IPS-15b (cell line): Measurements from ENCODE around the gene MYH3.
A peak's percentile ranks its signal among the peaks of the same experiment; 100 is the strongest.
"Not testable (repeated sequence)": the region's sequence is repeated elsewhere in the genome, so short reads cannot be mapped to it uniquely, and the experiment has no call there.

Experiments used
- H3K27me3 ChIP-seq: one replicate; pipeline ENCODE4 v1.6.1; 2013; ENCODE audit warnings: low read length; ENCODE audit not compliant: control insufficient read depth, insufficient read depth
- H3K36me3 ChIP-seq: one replicate; pipeline ENCODE4 v1.6.1; 2013; ENCODE audit warnings: low read length; ENCODE audit not compliant: control insufficient read depth, insufficient read depth
- H3K4me1 ChIP-seq: one replicate; pipeline ENCODE4 v1.6.1; 2013; ENCODE audit warnings: mild to moderate bottlenecking, low read length; ENCODE audit not compliant: control insufficient read depth, insufficient read depth
- H3K4me3 ChIP-seq: one replicate; pipeline ENCODE4 v1.5.1; 2013; ENCODE audit warnings: low read depth, low read length
- H3K9ac ChIP-seq: one replicate; pipeline ENCODE4 v1.6.1; 2013; ENCODE audit warnings: low read depth, mild to moderate bottlenecking, low read length
- H3K9me3 ChIP-seq: one replicate; pipeline ENCODE4 v1.6.1; 2013; ENCODE audit warnings: mild to moderate bottlenecking, low read length; ENCODE audit not compliant: control insufficient read depth, insufficient read depth

MYH3 gene

DNA sequence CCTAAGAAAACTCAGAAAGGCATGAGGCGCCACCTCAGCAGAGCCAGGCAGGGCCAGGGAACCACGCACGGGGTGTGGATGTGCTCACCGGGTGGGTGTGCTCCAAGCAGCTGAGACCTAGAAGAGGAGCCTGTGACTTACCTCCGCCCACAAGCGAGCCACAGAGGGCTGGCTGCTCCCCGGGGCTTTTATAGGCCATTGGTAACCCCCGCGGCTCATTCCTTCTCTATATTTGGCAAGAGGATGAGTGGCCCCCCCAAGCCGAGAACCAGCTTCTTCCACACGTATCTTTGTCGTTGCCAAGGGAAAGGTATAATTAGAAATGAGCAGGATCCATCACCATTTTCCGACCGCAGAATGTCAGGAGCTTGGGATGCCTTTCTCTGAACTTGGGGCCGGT lies at the start of gene MYH3:
TSS of gene MYH3 (minus strand) at position 162 of the 400 bp plus-strand sequence. CDS start 2,245 bp downstream, outside the sequence.
- H3K9ac ChIP-seq: no peak within 1 kb of the TSS
- no peak within 1 kb of the TSS for H3K4me3 ChIP-seq
- H3K36me3 ChIP-seq: no peaks in the 10 kb centered on the region
- H3K4me1 ChIP-seq: no peaks in the 10 kb centered on the region
- no peaks in the 10 kb centered on the region for H3K27me3 ChIP-seq
- H3K9me3 ChIP-seq: no peaks in the 10 kb centered on the region

DNA sequence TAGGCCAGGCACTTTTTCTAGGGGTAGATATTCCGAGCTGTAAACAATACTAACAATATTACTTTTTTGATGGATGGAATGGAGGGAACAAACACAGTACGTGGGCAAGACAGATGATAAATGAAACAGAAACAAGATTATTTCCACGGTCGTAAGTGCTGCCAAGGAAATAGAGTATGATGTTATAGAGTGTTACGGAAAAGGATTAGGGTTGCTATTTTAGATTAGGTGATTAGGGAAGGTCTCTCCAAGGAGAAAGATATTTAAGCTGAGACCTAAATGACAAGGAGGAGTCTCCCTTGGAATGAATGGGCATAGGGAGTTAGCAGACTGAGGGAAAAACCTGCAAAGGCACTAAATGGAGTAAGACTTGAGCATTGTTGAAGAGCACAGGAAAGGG lies 48.6 kb upstream of the MYH3 start:
- Histone ChIP-seq H3K36me3 (peaks cover 2% of the 10 kb centered on the region), H3K27me3 (no peaks in the 10 kb centered on the region)

DNA sequence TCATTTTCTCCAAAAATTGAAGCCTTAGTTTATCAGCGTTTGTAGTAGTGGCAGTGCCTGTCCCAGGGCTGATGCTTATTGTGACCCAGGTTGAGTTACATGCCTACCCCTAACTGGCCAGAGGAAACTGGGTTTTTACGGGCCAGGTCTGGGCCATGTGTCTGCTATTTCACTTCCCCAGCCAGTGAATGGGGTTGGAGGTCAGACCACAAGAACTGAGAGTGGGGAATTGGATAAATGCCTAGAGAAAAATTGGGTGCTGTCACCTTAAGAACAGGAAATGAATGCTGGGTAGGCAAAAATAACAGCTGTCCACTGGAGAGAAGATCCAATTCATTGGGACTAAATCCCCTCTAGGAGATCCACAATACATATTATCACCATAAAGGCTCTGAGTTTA lies 45.5 kb upstream of the MYH3 start:
- Histone ChIP-seq H3K9ac (no peak overlapping the region), H3K27me3 (no peaks in the 10 kb centered on the region), H3K36me3 (peaks cover under 1% of the 10 kb centered on the region), H3K4me3 (no peak overlapping the region), H3K4me1 (peaks cover 3% of the 10 kb centered on the region), H3K9me3 (no peaks in the 10 kb centered on the region)

More for the DNA sequence above, 48.6 kb upstream of the MYH3 start:
- no peaks in the 10 kb centered on the region for H3K9me3 ChIP-seq
- H3K9ac ChIP-seq: no peak overlapping the region
- H3K4me3 ChIP-seq: no peak overlapping the region
- no peaks in the 10 kb centered on the region for H3K4me1 ChIP-seq

GRCh38 chr17:10699856-10700255 lies 42.7 kb upstream of the MYH3 start:
- Histone ChIP-seq H3K36me3 (no peaks in the 10 kb centered on the region), H3K27me3 (no peaks in the 10 kb centered on the region), H3K9ac (no peak overlapping the region), H3K4me3 (no peak overlapping the region), H3K9me3 (no peaks in the 10 kb centered on the region), H3K4me1 (peaks cover 6% of the 10 kb centered on the region)

GRCh38 chr17:10698096-10698818 lies 41.1 kb upstream of the MYH3 start:
- Histone ChIP-seq H3K36me3 (peaks cover under 1% of the 10 kb centered on the region), H3K4me3 (peak overlapping the region; percentile 93), H3K9ac (peak overlapping the region; percentile 85), H3K9me3 (no peaks in the 10 kb centered on the region), H3K4me1 (peaks cover 6% of the 10 kb centered on the region), H3K27me3 (no peaks in the 10 kb centered on the region)

GRCh38 chr17:10697092-10698081 lies 40.3 kb upstream of the MYH3 start, which contains the start of the genes ADPRM and SCO1:
Gene ADPRM (plus strand): TSS chr17:10697594. CDS start chr17:10704927, 7,333 bp downstream.
Gene SCO1 (minus strand): TSS chr17:10697533. CDS start chr17:10697507, 26 bp downstream.
- Histone ChIP-seq H3K4me1 (peaks cover 6% of the 10 kb centered on the region), H3K9ac (peak within 1 kb of the TSS; percentile 85), H3K27me3 (no peaks in the 10 kb centered on the region), H3K4me3 (peak within 1 kb of the TSS; percentile 93), H3K9me3 (no peaks in the 10 kb centered on the region), H3K36me3 (peaks cover 4% of the 10 kb centered on the region)

DNA sequence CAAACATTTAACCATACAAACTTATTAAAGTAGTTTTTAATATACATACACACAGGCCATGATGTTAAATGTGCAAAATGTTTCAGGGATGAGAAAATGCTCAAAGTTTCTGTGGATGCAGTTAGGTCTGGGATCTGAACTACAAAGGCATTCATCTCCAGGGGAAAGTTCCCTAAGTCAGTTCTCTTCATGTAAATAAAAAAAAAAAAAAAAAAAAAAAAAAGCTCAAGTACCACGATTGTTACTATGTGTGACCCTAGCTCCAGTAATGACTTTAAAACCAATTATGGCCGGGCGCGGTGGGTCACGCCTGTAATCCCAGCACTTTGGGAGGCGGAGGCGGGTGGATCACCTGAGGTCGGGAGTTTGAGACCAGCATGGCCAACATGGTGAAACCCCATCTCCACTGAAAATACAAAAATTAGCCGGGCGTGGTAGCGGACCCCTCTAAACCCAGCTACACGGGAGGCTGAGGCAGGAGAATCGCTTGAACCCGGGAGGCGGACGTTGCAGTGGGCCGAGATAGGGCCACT lies 38.8 kb upstream of the MYH3 start:
- H3K9me3 ChIP-seq, H3K27me3 ChIP-seq, H3K9ac ChIP-seq, H3K4me1 ChIP-seq: not testable (repeated sequence)
- Histone ChIP-seq H3K4me3 (peak overlapping the region; percentile 93), H3K36me3 (peaks cover 11% of the 10 kb centered on the region)

DNA sequence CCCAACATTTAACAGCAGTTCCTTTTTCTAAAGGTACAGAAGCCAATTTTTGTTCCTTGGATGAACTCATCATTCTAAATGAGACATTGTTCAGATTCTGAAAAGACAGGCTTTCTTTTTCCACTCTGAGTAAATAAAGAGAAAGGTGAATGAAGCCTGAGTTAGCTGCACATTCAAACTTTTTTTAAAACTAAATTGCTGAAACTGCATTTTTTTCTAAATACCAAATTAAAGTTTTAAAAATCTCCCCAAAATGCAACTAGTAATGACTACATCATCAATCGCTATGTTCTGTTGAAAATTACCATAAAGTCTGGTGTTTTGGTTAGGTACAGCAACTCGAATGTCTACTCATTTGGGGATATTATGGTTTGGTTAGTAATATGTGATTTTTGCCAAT lies 30.4 kb upstream of the MYH3 start:
- no peaks in the 10 kb centered on the region for H3K27me3 ChIP-seq
- H3K36me3 ChIP-seq: peaks cover 17% of the 10 kb centered on the region
- no peaks in the 10 kb centered on the region for H3K4me1 ChIP-seq
- no peak overlapping the region for H3K9ac ChIP-seq
- H3K9me3 ChIP-seq: no peaks in the 10 kb centered on the region
- H3K4me3 ChIP-seq: no peak overlapping the region

DNA sequence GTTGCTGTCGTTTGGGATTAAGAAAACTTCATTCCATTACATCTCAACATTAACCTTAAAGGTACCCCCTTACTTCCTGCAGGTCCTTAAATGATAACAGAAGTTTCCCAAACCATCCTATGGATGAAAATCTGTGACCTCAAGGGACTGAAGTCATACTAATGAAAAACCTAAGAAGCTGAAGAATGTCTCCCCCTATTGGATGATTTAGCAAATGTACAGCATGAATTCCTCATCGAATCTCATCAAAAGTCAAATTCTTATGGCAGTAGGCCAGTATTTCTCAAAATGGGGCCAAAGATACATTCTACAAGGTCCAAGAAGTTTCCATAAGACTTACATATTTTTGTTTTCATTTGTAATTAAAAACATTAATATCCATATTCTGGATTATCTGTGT lies 26.7 kb upstream of the MYH3 start:
- Histone ChIP-seq H3K4me1 (no peaks in the 10 kb centered on the region), H3K36me3 (peaks cover 25% of the 10 kb centered on the region), H3K4me3 (no peak overlapping the region), H3K9ac (no peak overlapping the region), H3K9me3 (no peaks in the 10 kb centered on the region), H3K27me3 (no peaks in the 10 kb centered on the region)

- H3K4me1 ChIP-seq: no peaks in the 10 kb centered on the region
- no peaks in the 10 kb centered on the region for H3K9me3 ChIP-seq
- H3K4me3 ChIP-seq: no peak overlapping the region
- peaks cover 25% of the 10 kb centered on the region for H3K36me3 ChIP-seq
- no peaks in the 10 kb centered on the region for H3K27me3 ChIP-seq
- no peak overlapping the region for H3K9ac ChIP-seq
Observed at GRCh38 chr17:10681866-10682446, 24.8 kb upstream of the MYH3 start.

GRCh38 chr17:10674704-10675103 lies 17.6 kb upstream of the MYH3 start:
- Histone ChIP-seq H3K4me3 (no peak overlapping the region), H3K36me3 (peaks cover 12% of the 10 kb centered on the region), H3K9ac (no peak overlapping the region), H3K4me1 (no peaks in the 10 kb centered on the region), H3K27me3 (no peaks in the 10 kb centered on the region), H3K9me3 (no peaks in the 10 kb centered on the region)
